ENCODE data around the gene PLIN5.

DNA sequence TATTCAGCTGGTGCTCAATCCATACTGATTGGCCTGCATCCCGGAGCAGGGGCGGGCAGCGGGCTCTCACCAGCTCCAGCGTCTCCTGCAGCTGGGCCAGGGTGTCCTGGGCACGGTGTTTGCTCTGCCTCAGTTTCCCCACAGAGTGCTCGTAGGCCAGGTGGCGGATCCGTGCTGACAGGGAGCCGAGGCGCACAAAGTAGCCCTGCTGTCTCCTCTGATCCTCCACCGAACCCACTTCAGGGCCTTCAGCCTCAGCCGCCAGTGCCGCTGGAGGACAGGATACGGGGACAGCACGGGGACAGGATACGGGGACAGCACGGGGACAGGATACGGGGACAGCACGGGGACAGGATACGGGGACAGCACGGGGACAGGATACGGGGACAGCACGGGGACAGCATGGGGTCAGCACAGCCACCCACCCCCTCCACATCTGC is 9.4 kb downstream of the PLIN5 start:
- TF ChIP-seq, protein P1, sequence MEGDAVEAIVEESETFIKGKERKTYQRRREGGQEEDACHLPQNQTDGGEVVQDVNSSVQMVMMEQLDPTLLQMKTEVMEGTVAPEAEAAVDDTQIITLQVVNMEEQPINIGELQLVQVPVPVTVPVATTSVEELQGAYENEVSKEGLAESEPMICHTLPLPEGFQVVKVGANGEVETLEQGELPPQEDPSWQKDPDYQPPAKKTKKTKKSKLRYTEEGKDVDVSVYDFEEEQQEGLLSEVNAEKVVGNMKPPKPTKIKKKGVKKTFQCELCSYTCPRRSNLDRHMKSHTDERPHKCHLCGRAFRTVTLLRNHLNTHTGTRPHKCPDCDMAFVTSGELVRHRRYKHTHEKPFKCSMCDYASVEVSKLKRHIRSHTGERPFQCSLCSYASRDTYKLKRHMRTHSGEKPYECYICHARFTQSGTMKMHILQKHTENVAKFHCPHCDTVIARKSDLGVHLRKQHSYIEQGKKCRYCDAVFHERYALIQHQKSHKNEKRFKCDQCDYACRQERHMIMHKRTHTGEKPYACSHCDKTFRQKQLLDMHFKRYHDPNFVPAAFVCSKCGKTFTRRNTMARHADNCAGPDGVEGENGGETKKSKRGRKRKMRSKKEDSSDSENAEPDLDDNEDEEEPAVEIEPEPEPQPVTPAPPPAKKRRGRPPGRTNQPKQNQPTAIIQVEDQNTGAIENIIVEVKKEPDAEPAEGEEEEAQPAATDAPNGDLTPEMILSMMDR (IDR thresholded peaks at IDR 0.05; ENCODE audit: poor library complexity, severe bottlenecking): no peak
- TF ChIP-seq POLR2AphosphoS5 (IDR thresholded peaks at IDR 0.05) (no peak), SMC3 (conservative IDR thresholded peaks at IDR 0.05; ENCODE audit: poor library complexity) (no peak), EZH2 (IDR thresholded peaks at IDR 0.05; ENCODE audit: borderline replicate concordance, insufficient read depth, low read length, poor library complexity, severe bottlenecking) (no peak)

Measured in neural cell (in vitro differentiated cells).